Measurements from ENCODE around the gene SLC29A1.

GRCh38 chr6:44256775-44257024, 33.3 kb downstream of the SLC29A1 start:
- TF ChIP-seq POLR2A (IDR thresholded peaks at IDR 0.05): no peak
- TF ChIP-seq, protein P1, sequence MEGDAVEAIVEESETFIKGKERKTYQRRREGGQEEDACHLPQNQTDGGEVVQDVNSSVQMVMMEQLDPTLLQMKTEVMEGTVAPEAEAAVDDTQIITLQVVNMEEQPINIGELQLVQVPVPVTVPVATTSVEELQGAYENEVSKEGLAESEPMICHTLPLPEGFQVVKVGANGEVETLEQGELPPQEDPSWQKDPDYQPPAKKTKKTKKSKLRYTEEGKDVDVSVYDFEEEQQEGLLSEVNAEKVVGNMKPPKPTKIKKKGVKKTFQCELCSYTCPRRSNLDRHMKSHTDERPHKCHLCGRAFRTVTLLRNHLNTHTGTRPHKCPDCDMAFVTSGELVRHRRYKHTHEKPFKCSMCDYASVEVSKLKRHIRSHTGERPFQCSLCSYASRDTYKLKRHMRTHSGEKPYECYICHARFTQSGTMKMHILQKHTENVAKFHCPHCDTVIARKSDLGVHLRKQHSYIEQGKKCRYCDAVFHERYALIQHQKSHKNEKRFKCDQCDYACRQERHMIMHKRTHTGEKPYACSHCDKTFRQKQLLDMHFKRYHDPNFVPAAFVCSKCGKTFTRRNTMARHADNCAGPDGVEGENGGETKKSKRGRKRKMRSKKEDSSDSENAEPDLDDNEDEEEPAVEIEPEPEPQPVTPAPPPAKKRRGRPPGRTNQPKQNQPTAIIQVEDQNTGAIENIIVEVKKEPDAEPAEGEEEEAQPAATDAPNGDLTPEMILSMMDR (IDR thresholded peaks at IDR 0.05): no peak
